Measurements from ENCODE around the gene PRRX1.

- TF ChIP-seq POLR2A (IDR thresholded peaks at IDR 0.05), result no peak
- no peak for TF ChIP-seq CTCF (IDR thresholded peaks at IDR 0.05)
These were observed 65.5 kb downstream of the PRRX1 start for GRCh38 chr1:170729225-170730002.

All from Peyer's patch (tissue), 4 donors.